ENCODE measurements around the gene CAMK4.

GRCh38 chr5:111379391-111379816, 155.2 kb downstream of the CAMK4 start:
- no peak for TF ChIP-seq CTCF (IDR thresholded peaks at IDR 0.05; ENCODE audit: low read depth, low read length, poor library complexity, severe bottlenecking)
- TF ChIP-seq EZH2phosphoT487 (IDR thresholded peaks at IDR 0.05; ENCODE audit: borderline replicate concordance, low read length): no peak
